Measurements from ENCODE around the gene ZDHHC8.

The ZDHHC8 gene

DNA sequence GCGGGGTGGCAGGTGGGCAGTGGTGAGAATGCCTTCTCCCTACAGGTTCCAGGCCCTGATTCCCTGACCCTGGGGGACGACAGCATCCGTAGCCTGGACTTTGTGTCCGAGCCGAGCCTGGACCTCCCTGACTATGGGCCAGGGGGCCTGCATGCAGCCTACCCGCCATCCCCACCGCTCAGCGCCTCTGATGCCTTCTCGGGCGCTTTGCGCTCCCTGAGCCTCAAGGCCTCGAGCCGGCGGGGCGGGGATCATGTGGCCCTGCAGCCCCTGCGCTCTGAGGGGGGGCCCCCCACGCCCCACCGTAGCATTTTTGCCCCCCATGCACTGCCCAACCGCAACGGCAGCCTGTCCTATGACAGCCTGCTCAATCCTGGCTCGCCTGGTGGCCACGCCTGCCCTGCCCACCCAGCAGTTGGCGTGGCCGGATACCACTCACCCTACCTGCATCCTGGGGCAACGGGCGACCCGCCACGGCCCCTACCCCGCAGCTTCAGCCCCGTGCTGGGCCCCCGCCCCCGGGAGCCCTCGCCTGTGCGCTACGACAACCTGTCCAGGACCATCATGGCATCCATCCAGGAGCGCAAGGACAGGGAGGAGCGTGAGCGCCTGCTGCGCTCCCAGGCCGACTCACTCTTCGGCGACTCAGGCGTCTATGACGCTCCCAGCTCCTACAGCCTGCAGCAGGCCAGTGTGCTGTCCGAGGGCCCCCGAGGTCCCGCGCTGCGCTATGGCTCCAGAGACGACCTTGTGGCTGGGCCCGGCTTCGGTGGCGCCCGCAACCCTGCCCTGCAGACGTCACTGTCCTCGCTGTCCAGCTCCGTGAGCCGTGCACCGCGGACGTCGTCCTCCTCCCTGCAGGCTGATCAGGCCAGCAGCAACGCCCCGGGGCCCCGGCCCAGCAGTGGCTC, 11.4 kb downstream of the ZDHHC8 start:
- no peak for DNase-seq (ENCODE audit: low spot score)

DNA sequence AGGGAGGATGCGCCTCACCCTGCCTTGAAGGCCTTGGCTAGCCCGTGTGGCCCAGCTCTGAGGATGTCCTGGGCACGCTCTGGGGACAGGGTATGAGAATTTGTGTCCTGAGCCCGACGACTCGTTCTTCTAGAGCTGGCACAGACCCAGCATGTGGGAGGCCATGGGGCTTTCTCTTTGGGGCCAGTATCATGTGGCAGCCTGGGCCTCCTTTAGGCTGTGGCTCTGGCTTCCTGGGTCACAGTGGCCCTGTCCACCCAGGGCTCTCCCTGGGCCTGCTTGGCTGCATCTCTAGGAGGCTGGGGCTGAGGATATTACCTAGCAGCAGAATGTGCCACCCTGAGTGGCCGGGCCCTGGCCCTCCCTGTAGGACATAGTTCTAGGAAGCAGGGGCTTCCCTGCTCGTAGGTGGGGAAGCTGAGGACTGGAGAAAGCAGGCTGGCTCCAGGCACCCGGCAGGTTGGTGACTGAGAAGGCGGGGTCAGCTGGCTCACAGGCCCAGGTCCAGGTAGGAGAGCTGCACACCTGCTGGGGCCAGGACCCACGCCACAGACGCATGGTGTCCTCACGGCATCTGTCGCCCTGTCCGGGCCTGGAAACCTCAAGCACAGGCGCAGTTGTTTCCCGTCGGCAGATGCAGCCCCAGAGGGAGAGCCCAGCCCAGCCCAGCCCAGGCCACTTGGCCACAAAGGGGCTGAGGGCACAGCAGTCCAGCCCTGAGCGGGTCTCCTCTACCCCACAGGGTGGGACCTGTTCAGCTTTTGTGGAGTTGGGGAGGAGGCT, 12.5 kb downstream of the ZDHHC8 start:
- DNase-seq (ENCODE audit: low spot score), result no peak

DNA sequence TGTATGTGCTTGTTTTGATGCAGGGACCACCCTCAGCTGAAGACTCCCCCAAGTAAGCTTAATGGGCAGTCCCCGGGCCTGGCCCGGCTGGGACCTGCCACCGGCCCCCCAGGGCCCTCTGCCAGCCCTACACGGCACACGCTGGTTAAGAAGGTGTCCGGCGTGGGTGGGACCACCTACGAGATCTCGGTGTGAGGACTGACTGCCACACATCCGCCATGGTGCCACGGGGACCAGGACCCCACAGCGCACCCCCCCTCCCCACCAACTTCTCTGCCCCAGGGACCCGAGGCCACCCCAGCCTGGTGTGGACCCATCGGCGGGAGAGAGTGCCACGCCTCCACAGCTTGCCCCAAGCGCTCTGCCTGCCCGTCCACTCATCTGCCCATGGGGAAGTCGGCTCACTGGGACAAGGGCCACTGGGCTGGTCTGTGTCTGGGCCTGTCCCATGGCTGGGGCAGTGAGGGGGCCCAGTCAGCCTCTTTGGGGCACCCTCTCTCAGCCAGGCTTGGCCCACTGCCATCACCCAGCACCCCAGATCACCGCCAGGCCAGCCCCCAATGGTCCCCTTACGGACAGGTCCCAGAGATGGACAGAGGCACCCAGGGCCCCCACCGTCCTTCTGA, 13.7 kb downstream of the ZDHHC8 start:
- DNase-seq (ENCODE audit: low spot score), result no peak

DNA sequence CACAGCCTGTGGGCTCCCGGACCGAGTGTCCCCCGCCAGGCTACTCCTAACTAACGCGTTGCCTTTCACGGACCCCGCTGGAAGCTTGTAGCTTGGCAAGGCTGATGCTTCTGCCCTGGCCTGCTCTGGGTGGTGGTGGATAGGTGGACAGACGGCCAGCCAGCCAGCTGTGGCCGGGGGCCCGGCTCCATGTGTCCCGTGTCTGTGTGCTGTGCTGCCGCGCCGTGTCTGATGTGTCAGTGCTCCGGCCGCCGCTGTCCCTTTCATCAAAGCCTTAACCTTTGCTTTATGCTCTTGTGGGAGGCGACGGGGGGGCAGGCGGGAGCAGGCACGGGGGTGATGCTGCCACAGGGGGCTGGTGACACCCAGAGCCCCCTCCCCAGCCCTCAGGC, 14.2 kb downstream of the ZDHHC8 start:
- no peak for DNase-seq (ENCODE audit: low spot score)

DNA sequence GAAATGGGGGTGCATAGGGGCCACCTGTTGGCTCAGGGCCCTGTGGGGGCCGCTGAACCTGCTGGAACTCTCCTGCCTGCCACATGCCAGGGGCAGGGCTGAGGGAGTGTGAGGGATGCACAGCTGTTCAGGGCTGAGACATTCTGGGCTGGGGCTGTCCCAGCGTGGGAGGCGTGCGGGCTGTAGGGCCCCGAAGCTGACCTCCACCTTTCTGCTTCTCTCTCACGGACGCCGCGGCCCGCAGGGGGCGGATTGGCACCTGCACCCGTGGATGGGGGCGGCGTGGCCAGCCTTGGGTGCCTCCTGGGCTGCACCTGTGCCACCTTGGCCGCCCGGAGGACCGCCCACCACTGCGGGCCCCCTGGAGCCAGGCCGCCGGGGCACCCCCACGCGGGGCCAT, 15.2 kb downstream of the ZDHHC8 start:
- DNase-seq (ENCODE audit: low spot score), result no peak

DNA sequence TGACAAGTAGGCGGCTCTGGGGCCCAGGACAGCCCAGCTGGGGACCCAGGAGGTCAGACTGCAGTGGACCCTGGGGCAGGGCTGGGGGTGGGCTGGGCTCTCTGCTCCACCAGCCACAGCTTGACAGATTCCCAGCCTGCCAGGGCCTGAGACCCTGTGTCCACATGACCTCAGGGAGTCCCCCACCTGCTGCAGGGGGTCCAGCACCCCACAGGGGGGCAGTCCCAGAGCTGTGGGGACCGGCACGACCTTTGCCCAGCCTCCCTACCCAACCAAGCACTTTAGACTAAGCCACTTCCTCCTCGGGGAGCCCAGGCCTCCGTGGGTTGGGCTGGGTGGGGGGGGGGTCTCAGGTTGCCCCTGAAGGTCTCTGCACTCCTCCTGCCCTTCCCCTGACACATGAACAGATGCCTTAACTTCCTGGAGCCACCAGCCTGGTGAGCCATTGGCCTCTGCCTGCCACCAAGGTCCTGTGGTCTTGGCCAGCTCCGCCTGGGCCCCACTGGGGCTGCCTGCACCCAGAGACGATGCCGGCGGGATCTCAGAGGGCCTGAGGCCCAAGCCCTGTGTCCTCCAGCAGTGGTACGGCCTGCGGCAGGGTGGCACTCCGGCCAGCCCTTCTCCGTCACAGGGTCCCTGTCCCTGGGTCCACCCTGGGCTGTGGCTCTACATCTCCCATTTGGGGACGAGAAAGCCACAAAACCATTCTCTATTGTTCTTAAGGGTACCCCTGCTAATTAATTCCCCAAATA, 15.8 kb downstream of the ZDHHC8 start:
- no peak for DNase-seq (ENCODE audit: low spot score)

DNA sequence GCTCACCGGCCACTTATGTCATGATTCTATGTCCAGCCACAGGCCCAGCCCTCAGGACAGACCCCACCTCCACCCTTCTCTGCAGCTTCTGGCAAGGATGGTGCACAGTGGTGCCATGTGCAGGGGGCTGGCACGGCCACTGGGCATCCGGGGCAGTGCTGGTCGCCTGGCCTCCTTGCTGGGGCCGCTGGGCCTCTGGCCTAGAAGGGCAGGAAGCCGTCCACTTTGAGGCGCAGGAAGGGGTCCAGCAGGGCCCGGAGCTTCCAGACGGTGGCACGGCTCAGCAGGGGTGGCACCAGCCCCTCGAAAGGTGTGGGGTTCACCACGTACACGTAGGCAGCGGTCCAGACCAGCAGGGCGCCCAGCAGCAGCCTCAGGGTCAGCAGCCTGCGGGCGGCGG, 16.8 kb downstream of the ZDHHC8 start:
- DNase-seq (ENCODE audit: low spot score), result no peak

DNA sequence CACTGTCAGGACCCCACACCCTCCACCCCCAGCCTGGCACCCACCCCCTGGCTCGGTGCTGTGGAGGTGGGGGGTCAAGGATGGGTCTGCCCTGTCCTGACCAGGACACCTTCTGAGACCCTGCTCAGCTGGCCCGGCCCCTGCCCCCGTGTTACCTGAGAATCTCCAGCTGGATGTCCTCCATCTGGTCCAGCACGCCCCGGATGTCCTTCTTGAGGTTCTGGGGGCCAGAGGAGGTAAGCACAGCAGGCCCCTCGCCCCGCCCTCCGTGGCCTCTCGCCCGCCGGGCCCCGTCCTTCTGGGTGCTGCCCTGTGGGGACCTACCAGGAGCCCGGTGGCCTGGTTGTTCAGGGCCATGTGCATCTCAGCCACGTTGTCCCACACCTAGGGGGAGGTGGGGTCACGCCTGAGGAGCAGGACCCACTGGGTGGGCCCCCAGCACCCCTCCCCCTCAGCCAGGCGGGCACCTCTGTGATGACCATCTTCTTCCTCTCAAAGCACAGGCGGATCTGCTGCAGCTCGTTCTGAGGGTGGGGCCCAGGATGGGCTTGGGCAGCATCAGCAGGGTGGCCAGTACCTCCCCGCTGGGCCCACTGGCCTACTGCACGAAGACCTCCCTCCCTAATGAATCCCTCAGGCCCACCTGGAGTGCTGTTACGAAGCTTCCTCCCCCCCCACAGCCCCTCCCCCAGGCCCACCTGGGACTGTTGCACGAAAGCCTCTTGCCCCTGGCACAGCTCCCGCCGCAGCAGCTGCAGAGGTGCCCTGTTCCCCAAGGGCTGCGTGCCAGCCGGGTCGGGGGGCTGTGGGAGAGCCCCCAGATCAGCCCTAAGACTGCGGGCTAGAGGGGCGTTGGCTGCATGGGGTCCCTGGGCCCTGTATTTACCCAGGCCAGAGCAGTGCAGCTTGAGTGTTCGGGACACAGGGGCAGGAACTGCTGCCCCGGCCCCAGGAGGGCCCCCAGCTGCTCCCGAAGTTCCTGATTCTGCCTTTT, 17.9 kb downstream of the ZDHHC8 start:
- DNase-seq (ENCODE audit: low spot score), result no peak

DNA sequence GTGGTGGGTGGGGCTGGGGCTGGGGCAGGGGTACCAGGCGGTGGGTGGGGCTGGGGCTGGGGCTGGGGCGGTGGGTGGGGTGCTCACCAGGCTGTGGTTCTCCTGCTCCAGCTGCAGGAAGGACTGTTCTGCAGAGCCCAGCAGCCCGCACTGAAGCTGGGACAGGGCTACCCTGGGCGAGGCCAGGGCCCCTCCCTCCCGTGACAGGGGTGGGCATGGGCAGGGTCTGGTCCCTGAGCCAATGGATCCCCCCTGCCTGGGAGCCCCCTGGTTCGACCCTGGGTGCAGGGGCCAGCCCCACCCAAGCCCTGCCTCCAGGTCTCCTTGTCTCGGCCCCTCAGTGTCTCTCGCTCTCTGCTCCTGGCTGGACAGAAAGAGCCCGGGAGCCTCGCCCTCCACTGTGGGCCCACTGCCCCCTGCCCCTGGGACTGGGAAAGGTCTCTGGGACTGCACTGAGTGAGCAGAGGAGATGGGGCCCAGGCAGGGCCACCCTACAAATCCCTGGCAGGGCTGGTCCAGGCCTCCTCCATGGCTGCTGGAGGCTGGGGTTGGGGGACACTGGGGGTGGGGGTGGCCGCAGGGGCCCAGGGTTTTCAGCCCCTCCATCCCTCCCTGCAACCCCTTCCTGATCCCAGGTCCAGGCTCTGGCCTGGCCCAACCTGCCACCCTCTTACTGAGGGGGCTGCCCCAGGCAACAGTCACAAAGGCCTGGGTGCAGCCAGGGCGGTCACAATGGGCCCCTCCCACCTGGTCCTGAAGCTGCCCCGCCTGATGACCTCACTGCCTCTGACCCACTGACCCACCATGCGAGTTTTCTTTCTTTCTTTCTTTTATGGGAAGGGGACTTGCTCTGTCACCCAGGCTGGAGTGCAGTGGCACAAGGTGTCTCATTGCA, 19.0 kb downstream of the ZDHHC8 start, which contains the start of gene CCDC188:
Gene CCDC188, minus strand, starts transcription at position 675 of the 895 bp plus-strand sequence. Its CDS starts 69 bp downstream, at position 606.
- no peak for DNase-seq (ENCODE audit: low spot score)

DNA sequence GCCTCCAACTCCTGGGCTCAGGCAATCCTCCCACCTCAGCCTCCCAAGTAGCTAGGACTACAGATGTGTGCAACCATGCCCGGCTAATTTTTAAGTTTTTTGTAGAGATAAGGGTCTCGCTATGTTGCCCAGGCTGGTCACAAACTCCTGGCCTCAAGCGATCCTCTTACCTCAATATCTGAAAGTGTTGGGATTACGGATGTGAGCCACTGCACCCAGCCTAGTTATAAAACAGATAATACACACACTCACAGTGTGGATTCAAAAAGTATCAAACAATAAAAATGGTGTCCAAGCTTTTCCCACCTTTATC, 19.6 kb downstream of the ZDHHC8 start:
- DNase-seq (ENCODE audit: low spot score), result no peak

DNA sequence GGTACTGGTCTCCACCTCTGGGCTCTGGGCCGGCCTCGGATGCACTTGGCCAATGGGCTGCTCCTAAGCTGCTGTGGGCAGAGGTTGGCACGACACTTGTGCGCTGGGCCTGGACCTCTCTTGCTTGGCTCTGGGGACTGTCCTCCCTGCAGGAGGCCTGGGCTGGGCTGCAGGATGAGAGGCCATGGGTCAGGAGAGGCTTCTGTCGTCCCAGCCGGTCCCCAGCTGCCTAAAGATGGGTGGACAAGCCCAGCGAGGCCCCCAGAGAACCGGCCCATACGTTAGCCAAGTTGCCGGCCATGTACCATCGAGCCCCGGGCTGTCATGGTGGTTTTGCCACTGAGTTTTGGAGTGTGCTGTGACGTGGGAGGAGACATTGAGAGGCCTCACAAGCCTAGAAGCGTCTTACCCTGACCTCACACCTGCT, 20.9 kb downstream of the ZDHHC8 start:
- no peak for DNase-seq (ENCODE audit: low spot score)

DNA sequence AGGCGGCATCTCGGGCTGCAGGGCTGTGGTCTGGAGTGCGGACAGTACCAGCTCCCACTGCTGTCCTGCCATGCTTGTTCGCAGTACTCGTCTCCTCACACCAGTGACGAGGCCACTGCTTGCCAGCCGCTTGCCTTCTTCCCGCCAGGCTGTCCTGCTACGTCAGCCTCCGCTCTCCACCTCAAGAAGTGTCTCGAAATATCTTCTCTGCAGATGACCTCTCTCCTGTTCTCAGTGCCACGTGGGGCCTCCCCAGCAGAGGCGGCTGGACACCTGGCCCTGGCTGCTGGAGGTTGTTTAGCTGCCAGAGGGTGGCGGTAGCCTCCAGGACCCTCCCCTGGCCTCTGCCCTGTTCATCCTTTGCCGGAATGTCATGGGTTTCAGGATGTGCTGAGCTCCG, 22.3 kb downstream of the ZDHHC8 start:
- no peak for DNase-seq (ENCODE audit: low spot score)

DNA sequence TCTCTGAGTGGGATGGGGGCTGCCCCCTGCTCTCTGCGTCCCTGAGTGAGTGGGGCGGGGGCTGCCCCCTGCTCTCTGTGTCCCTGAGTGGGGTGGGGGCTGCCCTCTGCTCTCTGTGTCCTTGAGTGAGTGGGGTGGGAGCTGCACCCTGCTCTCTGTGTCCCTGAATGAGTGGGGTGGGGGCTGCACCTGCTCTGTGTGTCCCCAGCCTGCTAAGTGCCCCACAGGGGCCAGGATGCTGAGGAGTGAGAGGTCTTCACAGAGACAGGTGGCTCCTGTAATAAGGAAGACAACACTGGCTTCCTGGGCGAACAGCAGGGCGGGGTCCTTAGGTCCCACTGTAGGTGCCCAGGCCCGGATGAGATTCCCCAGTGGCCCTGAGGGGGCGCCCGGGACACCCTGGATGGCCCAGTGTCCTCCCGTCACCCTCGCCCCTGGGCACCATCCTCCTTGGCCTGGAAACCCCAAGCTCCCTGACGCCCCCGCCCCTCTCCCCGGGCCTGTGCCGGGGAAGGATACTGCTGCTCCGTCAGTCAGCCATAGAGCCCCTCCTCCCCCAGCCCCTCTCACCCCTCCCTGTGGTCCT, 23.1 kb downstream of the ZDHHC8 start:
- no peak for DNase-seq (ENCODE audit: low spot score)

DNA sequence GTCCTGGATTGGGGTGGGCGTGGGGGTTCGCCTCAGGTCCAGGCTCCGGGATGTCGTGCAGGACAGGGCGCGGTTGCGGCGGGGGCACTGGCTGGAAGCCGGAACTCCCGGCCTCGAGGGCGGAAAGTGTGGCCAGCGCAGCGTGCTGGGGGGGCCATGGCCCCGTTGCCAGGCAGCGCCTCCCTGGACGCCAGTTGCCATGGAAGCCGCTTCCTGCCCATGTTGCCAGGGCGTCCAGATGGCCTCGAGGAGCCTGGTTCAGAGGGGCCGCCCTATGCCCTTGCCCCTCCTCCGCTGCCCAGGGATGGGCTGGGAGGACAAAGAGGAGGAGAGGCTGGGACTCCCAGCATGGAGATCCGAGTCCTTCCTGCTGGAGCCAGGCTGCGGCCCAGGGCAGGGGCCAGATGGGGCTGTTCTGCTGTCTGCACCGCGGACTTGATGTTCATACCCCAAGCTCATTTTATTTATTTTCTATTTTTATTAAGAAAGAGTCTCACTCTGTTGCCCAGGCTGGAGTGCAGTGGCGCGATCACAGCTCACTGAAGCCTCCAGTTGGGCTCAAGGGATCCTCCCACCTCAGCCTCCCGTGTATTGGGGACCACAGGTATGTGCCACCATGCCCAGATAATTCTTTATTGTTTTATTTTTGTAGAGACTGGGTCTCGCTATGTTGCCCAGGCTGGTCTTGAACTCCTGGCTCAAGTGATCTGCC, 23.9 kb downstream of the ZDHHC8 start:
- DNase-seq (ENCODE audit: low spot score), result peak; percentile 81

DNA sequence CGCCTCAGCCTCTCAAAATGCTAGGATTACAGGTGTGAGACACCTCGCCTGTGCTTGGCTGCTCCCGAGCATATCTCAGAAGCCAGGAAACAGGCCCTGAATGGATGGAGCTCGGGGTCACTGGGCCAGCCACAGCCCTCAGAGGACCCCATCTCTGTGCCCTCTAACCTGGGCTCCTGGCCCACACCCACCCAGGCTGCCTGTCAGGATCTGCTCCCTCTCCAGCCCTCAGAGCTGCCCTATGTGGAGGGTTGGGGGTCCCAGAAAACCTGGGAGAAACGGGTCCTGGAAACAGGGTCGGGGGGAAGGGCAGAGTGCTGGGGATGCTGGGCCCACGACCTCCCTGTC, 24.4 kb downstream of the ZDHHC8 start:
- DNase-seq (ENCODE audit: low spot score), result no peak

DNA sequence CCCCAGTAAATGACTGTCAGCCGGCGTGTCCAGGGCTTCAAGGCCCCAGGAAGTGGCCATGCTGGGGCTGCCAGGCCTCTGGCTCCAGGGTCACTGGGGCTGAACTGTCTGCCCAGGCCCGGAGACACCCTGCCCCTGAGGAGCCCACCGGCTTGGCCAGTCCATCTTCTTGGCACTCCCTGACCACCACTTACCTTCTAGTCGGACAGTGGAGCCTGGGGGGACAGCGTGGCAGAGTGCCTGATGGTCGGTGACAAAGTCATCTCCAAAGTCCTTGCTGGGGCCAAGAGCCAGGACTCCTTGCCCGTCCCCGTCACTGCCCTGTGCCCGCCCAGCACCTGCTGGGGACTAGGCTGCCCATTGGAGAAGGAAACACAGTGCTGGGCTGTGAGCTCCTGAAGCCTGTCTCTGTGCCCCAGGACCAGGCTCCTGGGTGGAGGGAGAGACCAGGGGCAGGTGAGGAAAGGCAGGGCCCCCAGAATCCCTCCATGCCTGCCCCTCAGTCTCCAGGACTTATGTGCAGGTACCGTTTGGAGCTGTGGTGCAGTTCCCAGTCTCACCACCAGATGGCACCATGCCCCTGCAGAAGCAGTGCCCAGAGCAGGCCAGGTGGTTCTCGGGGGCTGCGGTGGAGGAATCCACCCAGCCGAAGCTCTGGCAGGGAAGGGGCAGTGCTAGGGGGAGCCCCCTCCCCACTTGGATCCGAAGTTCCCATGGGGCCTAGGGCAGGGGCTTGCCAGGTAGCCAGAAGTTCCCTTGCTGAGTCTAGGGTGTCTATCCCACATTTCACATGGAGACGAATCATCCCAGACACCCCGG, 25.2 kb downstream of the ZDHHC8 start:
- DNase-seq (ENCODE audit: low spot score), result peak; percentile 46

DNA sequence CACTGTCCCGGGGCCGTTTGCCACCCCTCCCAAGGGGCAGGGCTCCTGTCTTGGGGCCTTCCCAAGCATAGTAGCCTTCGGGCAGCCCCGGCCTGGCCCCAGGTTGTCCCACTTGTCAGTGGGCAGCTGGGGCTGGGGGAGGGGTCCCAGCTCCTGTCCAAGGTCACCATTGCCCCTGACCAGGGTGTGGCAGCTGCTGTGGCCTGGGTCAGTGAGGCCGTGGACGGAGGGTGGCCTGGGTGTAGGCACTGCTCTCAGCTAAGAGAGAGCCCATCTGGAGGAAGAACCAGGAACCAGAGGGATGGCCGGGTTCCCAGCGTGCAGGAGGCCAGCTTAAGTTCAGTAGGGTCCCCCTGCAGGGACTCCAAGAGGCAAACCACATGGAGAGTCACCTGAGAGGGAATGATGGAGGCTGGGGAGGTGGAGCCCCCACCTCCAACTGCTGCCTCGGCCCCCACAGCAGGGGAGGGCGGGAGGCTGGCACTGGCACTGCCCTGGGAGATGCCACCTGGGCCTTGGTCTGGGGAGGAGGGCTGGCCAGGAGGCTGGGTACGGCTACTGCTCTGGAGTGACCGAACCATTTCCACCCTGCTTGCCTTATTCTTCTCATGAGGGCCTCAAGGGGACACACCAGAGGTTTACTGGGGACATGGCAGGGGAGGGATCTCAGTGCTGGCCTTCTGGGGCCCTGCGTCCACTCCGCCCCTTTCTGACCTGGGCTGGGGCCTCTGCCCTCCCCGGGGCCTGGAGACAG, 26.0 kb downstream of the ZDHHC8 start:
- DNase-seq (ENCODE audit: low spot score), result no peak
